Bronchial epithelial cell (primary cell): ENCODE results near the gene DRAXIN. TPM values are rescaled to one million over a fixed set of nuclear protein-coding genes. Genes with fewer than 3 reads are reported as not detected.

Experiments used
- DNase-seq: peaks from one replicate; pipeline ENCODE4 v3.0.0-alpha.2; 2010; ENCODE audit warnings: low read depth
- FAIRE-seq: peaks from 2 replicates; lab custom pipeline; 2011; peaks lifted over from hg19 to GRCh38; lab: Jason Lieb, UNC
- H3K27me3 ChIP-seq: 2 replicates; pipeline ENCODE4 v1.5.1; 2011; ENCODE audit warnings: low read length; ENCODE audit not compliant: control insufficient read depth, insufficient read depth
- H3K36me3 ChIP-seq: 2 replicates; pipeline ENCODE4 v1.5.1; 2011; ENCODE audit warnings: low read length; ENCODE audit not compliant: control insufficient read depth, insufficient read depth
- H3K4me3 ChIP-seq: 2 replicates; pipeline ENCODE4 v1.5.1; 2011; ENCODE audit warnings: mild to moderate bottlenecking, low read depth, low read length, control low read depth
- total RNA-seq: library from RNA; depleted of rRNA; stranded (reverse); fragments of >200 nt; gene quantifications from 2 replicates; pipeline ENCODE4 v1.2.1, GENCODE V29; 2014
- TF ChIP-seq, protein P1 (sequence below): IDR thresholded peaks from 2 replicates; pipeline ENCODE4 v1.5.1; 2011; ENCODE audit warnings: mild to moderate bottlenecking, moderate library complexity, low read length, control low read depth, inconsistent platforms; ENCODE audit not compliant: insufficient read depth, severe bottlenecking

DRAXIN gene
- total RNA-seq, 1 donor from 2014 or later, result not detected

DNA sequence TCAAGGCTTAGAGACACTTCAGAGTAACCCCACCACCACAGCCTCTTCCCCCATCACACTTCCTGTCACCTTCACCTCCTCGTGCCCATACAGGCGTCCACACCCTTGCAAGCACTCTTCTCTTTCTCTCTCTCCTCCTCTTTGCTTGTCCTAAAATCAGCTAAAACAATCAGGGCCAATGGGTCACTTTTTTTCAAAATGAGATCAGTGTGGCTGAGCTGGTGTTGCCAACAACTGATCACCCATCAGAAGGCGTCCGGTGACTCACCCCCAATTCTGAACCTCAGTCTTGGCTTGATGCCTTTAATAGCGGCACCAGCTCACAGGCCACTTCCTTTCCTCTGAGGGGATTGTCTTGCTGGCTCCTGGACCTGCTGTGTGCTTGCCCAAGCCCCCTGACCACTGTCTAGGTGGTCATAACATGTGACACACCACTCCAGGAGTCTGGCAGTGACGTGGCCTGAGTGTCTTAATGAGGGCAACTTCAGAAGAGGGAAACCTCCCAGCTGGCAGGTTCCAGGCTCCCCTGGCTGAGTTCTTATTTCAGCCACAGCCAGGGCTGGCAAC, 1.6 kb downstream of the DRAXIN start:
- Histone ChIP-seq H3K4me3 (no peak overlapping the region), H3K27me3 (peaks cover 44% of the 10 kb centered on the region), H3K36me3 (no peaks in the 10 kb centered on the region)
- FAIRE-seq, result peak; percentile 43
- DNase-seq, result peak; percentile 84
- TF ChIP-seq, protein P1, sequence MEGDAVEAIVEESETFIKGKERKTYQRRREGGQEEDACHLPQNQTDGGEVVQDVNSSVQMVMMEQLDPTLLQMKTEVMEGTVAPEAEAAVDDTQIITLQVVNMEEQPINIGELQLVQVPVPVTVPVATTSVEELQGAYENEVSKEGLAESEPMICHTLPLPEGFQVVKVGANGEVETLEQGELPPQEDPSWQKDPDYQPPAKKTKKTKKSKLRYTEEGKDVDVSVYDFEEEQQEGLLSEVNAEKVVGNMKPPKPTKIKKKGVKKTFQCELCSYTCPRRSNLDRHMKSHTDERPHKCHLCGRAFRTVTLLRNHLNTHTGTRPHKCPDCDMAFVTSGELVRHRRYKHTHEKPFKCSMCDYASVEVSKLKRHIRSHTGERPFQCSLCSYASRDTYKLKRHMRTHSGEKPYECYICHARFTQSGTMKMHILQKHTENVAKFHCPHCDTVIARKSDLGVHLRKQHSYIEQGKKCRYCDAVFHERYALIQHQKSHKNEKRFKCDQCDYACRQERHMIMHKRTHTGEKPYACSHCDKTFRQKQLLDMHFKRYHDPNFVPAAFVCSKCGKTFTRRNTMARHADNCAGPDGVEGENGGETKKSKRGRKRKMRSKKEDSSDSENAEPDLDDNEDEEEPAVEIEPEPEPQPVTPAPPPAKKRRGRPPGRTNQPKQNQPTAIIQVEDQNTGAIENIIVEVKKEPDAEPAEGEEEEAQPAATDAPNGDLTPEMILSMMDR, result no peak

DNA sequence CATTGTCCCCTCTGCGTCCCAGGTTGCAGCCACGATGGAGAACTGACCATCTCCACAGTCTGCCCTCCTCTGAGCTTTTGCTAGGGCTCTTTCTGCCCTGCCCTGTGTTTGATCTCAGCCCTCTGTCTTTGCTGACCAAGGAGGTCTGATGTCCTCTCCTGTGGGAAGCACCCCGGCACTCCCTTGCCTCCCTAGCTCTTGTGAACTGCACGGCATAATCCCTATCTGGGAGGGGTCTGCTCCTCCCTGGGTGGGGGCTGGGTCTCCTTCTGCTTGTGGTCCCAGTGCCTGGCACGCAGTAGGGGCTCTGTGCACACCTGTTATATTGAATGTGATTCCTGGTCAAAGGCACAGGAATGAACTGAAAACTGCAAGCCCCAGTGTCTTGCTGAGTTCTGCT, 2.4 kb downstream of the DRAXIN start:
- Histone ChIP-seq H3K36me3 (no peaks in the 10 kb centered on the region), H3K4me3 (no peak overlapping the region), H3K27me3 (peaks cover 44% of the 10 kb centered on the region)
- no peak for DNase-seq
- TF ChIP-seq, protein P1, result no peak
- no peak for FAIRE-seq

DNA sequence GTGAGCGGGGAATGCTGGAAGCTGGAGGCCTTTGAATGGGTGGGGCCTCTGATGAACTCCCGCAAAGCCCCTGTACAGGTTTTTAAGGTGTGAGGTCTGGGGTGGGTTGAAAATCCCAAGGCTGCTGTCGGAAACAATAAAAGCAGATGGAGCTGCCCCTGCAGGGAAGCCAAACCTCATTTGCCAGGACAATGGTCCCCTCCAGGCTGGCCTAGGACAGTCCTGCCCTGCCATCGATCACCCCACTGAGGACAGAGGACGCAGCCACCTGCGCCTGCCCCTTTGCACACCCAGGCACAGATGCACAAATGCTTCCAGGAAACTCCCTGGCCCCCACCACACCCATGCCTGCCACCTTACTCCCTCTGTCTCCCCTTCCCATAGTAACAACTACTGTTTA, 4.4 kb downstream of the DRAXIN start:
- FAIRE-seq, result no peak

DNA sequence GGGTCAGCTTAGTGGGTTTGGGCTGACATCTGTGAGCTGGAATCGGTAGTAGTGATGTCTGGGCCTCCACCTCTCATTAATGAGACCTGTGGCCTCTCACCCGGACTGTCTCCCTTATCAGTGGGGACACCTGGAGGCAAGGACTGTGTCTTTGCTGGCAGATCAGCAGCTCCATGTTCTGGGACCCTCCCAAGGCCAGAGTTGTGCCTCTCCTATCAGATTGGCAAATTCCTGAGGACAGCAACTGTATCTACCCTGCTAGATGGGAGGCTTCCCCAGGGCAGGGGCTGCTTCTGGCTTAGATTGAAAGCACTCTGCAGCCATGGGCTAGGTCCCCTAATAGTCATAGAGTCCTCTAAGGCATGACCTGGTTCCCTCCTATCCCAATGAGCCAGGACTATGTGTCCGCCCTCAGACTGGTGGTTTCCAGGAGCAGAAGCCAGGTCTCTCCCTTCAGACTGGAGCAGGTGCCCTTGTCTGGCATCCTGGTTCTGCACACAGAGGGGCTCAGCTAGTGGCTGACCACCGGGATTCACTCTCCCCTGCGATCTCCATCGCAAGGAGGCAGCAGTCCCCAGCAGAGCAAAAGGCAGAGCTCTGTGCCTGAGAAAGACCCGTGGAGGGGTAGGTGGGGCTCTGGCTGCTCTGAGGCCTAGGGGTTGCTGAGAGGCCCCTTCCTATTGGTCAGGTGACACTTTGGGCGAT, 5.8 kb downstream of the DRAXIN start:
- peak; percentile 23 for FAIRE-seq
- peaks cover 43% of the 10 kb centered on the region for H3K27me3 ChIP-seq
- TF ChIP-seq, protein P1, result no peak

More for the DNA sequence above, 4.4 kb downstream of the DRAXIN start:
- H3K4me3 ChIP-seq, result no peak overlapping the region
- no peaks in the 10 kb centered on the region for H3K36me3 ChIP-seq
- peaks cover 40% of the 10 kb centered on the region for H3K27me3 ChIP-seq
- no peak for DNase-seq
- TF ChIP-seq, protein P1, result no peak

DNA sequence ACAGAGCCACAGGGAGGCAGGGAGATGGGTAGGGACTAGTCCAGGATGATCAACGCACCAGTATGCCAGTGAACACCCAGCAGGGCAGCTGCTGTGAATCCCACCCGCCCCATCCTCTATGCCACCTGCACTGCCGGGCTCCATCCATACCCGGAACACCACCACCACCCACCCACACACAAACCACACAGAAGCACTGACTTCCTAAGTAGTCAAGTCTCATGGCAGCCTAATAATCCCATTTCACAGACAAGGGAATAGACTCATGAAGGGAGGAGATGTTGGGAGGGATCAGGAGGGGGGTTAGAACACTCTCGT, 6.3 kb downstream of the DRAXIN start:
- FAIRE-seq, result no peak
- no peaks in the 10 kb centered on the region for H3K36me3 ChIP-seq
- peaks cover 39% of the 10 kb centered on the region for H3K27me3 ChIP-seq
- DNase-seq, result no peak
- TF ChIP-seq, protein P1, result no peak
- H3K4me3 ChIP-seq, result no peak overlapping the region

More for the DNA sequence above, 5.8 kb downstream of the DRAXIN start:
- no peaks in the 10 kb centered on the region for H3K36me3 ChIP-seq
- DNase-seq, result no peak
- no peak overlapping the region for H3K4me3 ChIP-seq
